SKM-1 (cell line): ENCODE results near the gene CHAF1A.

Experiments
- DNase-seq: peaks from one replicate; lab custom pipeline; 2025; ENCODE audit not compliant: unreplicated experiment; lab: John Stamatoyannopoulos, UW

CHAF1A gene, protein sequence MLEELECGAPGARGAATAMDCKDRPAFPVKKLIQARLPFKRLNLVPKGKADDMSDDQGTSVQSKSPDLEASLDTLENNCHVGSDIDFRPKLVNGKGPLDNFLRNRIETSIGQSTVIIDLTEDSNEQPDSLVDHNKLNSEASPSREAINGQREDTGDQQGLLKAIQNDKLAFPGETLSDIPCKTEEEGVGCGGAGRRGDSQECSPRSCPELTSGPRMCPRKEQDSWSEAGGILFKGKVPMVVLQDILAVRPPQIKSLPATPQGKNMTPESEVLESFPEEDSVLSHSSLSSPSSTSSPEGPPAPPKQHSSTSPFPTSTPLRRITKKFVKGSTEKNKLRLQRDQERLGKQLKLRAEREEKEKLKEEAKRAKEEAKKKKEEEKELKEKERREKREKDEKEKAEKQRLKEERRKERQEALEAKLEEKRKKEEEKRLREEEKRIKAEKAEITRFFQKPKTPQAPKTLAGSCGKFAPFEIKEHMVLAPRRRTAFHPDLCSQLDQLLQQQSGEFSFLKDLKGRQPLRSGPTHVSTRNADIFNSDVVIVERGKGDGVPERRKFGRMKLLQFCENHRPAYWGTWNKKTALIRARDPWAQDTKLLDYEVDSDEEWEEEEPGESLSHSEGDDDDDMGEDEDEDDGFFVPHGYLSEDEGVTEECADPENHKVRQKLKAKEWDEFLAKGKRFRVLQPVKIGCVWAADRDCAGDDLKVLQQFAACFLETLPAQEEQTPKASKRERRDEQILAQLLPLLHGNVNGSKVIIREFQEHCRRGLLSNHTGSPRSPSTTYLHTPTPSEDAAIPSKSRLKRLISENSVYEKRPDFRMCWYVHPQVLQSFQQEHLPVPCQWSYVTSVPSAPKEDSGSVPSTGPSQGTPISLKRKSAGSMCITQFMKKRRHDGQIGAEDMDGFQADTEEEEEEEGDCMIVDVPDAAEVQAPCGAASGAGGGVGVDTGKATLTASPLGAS

DNA sequence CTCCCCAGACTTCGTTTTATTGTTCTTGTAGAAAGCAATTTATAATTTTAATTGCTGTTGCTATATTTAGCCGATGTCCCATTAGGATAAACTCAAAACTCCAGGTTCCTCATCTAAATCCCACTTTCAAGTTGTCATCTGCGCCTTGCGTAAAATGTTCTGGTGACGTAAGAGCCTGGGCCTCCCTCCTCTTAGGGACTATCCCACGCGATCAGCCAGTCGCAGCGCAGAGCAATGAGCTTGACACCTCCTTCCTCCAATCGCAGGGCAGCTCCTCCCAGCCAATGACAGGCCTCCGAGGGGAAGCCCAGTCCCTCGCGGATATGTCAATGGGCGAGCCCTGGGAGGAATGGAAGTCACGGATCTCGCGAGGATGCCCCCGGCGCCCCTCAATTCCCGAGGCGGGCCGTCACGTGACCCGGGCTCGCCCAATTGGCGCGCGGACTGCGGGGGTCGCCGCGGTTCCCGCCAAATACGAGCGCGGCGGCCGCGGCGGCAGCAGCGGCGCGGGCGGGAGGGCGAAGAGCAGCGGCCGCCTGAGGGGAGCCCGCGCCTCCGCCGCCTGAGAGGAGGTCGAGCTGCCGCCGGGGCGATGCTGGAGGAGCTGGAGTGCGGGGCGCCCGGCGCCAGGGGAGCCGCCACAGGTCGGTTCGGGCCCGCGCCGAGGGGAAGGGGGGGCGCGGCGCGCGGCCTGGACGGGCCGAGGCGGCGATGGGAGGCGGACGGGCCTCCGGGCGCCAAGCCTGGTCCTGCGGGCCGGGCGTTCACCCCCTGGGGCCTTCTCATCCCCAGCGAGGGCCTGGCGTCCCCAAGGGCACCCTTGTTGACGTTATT is at the start of gene CHAF1A:
Gene CHAF1A, plus strand, starts transcription at position 470 of the 834 bp plus-strand sequence. Its CDS starts 123 bp downstream, at position 593.
- peak; percentile 99 for DNase-seq

DNA sequence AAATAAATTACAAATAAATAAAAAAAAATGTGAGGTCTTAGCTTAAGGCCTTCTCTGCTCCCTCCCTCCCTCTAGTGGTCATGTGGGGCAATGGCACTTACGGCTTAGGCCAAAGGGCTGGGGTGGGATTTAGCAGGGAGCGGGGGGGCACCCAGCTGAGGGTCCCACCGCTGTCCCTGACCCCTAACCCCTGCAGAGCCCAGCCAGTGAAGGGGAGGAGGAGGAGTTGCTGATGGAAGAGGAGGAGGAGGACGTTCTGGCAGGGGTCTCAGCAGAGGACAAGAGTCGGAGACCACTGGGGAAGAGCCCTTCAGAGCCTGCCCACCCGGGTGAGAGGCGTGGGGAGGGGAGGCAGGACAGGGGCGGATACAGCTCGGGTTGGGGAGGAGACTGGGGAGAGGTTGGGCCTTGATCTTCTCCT is 49.7 kb upstream of the CHAF1A start:
- DNase-seq, result peak; percentile 22

DNA sequence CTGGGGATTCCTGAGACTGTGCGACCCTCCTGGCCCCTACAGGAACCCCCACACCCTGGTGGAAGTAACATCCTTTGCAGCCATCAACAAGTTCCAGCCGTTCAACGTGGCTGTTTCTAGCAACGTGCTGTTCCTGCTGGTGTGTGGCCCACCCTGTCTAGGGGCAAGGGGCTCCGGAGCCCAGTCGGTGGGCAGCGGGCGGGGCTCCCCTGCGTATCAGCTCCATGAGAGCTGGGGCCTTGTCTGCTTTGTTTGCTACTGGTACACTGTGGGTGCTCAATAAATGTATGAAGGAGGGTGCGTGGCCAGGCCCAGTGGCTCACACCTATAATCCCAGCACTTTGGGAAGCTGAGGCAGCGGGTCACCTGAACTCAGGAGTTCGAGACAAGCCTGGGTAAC is 48.2 kb upstream of the CHAF1A start:
- DNase-seq, result no peak

DNA sequence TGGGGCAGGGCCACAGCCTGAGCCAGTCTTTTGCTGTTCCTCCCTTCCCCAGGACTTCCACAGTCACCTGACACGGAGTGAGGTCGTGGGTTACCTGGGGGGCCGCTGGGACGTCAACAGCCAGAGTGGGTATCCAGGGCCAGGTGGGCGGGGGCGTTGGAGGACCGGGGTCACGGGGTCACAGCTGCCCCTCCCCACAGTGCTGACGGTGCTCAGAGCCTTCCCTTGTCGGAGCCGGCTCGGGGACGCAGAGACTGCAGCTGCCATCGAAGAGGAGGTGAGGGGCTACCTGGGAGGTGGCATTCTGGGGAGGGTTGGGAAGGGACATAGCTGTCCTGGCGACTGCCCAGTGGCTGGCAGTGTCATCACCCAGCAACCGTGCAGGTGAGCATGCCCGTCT is 47.5 kb upstream of the CHAF1A start:
- DNase-seq, result no peak

DNA sequence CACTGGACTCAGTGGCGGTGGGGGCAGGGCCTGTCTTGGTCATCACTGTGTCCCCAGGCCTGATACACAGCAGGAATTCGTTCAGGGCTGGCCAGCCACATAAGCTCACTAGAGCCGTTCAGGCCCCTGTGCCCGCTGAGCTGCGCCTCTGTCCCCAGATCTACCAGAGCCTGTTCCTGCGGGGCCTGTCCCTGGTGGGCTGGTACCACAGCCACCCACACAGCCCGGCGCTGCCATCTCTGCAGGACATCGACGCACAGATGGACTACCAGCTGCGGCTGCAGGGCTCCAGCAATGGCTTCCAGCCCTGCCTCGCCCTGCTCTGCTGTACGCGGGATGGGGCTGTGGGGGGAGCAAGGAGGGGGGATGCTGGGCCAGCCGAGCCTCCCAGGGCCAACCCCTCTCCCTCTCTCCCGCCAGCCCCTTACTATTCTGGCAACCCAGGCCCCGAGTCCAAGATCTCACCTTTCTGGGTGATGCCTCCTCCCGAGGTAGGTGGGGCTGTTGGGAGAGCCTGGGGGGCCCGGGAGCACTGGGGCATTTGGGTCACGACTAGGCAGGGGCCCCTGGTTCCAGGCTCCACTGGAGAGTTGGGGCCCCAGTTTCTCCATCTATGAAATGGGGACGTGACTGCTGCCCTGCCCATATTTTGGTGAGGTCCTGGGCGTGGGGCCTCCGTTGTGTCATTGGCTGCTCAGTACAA is 45.2 kb upstream of the CHAF1A start:
- DNase-seq, result no peak

DNA sequence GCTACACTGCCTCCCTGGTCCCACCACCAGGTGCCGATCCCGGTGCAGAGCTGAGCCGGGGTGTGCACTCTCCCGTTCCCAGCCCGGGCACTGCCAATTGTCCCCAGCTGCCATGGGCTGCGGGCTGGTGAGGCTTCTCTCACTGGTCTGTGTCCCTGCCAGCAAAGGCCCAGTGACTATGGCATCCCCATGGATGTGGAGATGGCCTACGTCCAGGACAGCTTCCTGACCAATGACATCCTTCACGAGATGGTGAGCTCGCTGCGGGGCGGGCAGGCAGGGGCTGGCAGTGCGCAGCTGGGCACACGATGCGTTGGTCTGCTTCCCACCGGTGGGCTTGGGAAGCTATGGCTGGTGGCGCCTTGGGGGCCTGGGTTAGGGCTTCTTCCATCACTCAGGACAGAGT is 44.5 kb upstream of the CHAF1A start:
- no peak for DNase-seq

DNA sequence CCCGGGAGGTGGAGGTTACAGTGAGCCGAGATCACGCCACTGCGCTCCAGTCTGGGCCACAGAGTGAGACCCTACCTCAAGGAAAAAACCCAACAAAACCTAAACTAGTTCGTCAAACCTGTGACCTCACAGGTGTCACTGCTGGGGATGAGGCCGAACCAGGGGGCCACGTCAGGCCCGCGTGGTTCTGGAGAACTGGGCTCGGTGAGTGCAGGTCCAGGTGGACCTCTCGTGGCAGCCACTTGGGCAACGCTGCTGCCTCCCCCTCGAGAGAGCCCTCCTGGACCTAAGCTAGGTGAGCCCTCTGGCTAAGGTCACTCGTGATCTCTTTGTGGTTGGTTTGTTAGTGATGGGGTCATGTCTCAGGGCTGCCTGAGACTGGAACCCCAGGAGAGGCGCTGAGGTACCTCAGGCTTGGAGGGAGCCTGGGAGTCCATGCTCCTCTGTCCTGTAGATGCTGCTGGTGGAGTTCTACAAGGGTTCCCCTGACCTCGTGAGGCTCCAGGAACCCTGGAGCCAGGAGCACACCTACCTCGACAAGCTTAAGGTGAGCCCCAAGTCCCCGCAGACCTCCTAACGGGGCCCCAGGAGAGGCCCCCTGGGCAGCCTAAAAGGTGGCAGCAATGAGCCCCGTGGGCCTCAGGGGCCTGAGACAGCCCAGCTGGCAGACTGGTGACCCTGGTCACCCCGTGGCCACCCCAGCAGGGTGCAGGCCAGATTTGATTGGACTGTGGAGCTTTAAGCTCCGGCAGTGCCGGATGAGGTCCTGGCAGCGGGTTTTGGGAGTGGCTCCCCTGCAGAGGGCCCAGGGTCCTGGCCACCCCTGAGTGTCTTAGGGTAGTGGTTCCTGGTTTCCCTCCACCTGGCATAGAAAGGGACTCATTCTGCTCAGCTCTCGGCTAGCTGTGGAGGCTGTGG is 43.5 kb upstream of the CHAF1A start:
- DNase-seq, result no peak

DNA sequence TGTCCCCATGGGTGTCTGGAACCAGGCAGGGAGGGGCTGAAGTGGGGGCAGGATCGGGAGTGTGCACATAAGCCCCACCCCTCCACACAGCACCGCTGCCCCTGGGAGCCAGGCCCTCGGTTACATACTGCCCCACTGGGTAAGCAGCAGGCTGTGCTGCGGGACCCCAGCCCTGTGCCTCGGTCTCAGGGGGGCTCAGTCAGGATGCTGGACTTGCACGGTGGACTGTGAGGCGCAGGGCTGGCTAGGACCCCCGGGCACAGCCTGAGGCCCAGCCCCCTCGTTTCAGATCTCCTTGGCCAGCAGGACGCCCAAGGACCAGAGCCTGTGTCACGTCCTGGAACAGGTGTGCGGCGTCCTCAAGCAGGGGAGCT is 42.8 kb upstream of the CHAF1A start:
- no peak for DNase-seq

DNA sequence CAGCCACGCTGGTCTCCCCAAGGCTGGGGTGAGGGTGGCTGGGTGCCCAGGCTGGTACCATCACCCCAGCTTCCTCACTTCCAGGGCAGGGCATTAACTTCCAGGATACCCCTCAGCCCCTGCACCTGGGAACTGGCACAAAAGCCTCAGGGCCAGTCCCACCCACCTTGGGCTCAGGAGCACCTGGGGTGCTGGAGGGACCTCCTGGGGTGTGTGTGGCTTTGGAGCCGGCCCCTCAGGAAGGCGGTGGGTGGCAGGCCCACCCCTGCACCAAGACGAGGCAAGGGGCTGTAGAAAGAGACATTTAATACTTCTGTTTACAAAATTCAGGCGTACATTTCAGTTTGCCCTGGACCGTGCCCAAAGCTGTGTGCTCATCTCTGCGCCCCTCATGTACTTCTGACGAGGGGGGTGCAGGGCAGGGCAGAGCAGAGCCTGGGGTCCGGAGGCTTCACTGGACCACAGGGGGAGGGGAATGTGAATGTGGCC is 42.3 kb upstream of the CHAF1A start:
- no peak for DNase-seq

DNA sequence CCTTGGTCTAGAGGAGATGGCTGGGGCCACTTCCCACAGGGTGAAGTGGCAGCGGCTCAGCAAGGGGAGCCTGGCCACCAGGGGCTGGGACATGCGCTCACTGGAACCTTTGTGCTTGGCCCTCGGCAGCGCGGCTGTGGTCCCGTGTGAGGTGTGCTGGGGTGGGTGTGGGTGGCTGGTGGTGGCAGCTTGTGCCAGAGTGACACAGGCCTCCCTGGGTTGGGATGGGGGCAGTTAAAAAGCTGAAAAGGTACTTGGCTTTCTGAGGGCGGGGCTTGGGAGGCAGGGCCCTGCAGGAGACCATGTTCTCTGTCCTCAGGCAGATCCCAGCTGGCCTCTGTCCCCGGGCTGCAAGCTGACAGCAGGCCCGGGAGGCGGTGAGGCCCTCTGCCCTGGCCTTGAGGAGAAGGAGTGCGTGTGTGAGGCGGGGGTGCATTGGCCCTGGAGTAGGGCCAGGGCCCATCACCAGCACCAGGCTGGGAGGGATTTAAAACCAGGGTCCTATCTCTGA is 41.7 kb upstream of the CHAF1A start:
- no peak for DNase-seq

DNA sequence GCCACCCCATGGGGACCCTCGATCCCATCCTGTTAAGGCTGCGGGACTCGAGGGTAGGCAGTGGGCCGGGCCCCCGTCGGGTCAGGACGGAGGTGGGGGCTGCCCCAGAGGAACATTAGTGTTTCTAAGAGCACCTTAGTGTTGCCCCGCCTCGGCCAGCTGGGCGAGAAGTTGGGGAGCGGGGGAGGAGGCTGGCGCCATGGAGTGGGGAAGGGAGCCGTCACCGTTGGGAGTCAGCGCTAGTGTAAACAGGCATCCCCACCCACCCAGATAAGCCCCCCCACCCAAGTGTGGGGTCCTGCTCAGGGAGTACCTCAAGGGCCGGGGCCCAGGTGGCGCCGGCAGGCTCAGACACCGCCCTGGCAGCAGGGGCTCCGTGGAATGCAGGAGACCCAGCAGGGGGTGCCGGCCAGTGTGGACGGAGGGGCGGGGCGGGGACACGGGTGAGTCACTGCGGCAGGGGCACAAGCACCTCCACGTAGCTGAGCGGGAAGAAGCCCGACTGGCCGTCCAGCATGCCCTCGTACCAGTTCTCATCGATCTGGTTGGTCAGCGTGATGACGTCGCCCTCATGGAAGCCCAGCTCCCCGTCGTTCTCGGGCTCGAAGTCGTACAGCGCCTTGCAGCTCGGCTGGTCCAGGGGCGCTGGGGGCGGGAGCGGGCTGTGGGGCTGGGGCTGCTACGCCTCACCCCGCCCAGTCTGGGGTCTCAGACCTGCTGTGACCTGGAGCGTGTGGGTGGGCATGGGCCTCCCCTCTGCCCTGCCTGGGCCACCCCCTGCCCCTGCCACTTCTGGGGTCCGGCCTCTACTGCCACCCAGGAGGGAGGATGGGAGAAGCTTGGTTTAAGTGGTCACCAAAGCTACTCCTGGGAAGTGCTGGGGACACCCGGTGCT is 41.0 kb upstream of the CHAF1A start:
- DNase-seq, result no peak

DNA sequence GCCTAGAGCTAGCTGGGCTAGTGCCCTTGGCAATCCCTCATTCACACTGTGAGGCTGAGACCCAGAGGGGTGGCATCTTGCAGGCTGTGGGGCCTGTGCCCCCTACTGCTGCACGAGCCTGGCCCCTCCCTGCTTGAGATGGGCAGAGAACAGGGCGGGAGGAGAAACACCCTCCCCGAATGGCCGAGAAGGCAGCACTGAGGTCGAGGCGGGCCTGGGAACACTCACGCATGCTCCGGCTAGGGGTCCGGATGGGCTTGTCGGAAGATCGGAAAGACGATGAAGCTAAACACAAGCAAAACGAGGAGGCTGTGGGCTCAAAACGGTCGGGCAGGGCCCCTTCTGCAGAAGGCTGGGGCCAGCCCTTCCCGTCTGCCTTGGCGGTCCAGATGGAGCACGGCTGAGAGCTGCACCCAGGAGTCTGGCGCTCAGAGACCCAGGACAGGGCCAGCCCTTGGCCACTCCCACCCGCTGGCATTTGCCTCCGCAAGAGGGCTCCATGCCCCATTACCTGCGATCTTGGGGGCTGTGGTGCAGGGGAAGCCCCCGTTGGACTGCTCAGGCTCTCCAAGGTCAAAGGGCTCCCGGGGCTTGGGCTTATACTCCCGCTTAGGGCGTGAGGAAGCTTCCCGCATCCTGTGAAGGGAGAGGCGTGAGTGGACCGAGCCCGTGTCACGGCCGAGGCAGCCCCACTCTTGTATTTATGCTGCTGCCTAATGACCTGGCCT is 40.2 kb upstream of the CHAF1A start:
- no peak for DNase-seq

DNA sequence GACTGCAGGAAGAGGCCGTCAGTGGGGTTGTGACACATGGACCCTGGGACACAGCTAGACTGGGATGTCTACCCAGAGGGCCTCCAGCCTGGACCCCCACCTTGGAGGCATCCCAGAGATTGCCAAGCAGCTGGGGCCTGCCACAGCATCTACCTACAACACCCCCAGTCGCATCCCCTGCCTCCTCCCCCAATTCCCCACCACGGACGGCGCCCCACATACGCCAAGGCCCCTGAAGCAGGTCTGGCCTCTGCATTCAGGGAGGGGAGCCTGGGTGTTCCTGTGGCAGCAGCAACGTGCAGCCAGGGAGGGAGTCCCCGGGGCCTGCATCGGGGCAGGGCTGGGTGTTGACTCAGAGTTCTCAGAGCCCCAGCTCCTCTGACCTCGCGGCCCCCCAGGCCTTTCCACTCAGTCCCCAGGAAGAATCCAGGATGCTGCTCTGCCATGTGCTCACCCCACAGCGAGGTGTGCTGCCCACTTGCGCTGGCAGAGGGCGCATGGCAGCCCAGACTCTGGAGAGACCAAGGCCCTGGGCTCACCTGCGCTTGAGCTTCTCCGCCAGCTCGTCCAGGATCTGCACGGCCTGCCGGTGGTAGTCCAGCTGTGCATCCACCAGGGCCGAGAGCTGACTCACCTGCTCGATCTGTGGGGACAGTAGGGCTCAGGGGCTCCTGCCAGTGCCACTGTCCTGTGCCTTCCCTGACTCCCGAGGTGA is 39.5 kb upstream of the CHAF1A start:
- DNase-seq, result no peak

DNA sequence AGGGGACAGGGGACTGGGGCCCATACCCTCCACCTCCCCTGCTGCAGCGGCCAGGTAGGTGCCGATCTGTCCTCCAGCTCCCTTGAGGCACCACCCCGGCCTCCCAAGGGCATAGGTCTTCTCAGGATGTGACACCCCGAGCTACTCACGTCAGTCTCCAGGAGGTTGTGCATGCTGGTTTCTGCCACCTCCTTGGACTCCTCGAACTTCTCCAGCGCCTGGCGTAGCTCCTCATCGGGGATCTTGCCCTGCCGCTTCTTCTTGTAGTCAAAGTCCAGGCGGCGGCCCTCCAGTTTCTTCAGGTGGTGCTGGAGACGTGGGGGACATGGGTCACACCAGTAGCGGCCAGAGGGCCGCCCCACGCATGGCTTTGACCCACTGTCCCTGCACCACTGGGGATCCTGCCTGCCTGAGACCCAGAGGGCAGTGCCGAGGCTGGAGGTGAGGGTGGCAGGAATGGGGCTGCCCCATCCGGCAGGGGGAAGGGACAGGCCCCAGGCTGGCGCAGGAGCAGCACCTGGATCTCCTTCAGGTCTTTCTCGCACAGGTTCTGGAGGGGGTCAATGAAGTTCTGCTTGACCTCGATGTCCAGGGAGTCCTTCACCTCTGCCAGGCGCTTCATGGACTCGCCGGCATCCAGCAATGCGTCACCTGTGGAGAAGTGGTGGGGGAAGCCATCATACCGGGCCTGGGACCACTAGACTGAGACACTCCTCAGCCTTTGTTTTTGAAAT is 38.7 kb upstream of the CHAF1A start:
- no peak for DNase-seq

DNA sequence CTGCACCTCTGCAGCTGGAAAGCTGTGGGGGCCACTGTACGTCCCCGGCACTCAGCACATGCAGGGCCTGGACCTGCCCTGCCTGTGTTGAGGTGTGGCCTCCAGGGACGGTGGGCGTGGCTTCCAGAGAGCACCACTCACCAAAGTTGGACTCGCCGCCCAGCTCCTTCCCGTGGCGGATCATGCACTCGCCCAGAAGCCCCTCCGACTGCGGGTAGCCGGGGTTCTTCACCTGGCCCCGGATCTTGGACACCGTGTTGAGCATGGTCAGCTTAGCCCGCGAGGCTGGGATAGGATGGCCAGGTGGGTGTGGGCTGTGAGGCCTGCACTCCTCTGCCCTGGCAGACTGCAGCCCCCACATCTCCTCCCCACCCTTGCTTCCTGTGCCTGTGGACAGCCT is 37.1 kb upstream of the CHAF1A start:
- DNase-seq, result no peak
